ENCODE results near the gene FGFR2.
"Not testable (repeated sequence)": the region's sequence is repeated elsewhere in the genome, so short reads cannot be mapped to it uniquely, and the experiment has no call there.

FGFR2 gene

DNA sequence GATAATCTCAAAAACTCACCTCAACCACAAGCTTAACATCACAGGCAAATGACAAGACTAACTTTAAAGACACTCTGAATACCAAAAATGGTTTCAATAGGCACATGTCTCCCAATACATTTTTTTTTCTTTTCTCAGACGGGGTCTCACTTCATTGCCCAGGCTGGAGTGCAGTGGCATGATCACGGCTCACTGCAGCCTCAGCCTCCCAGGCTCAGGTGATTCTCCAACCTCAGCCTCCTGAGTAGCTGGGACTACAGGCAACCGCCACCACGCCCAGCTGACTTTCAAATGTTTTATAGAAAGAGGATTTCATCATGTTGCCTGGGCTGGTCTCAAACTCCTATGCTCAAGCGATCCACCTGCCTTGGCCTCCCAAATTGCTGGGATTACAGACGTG is 77.7 kb downstream of the FGFR2 start:
- DNase-seq, result not testable (repeated sequence)

DNA sequence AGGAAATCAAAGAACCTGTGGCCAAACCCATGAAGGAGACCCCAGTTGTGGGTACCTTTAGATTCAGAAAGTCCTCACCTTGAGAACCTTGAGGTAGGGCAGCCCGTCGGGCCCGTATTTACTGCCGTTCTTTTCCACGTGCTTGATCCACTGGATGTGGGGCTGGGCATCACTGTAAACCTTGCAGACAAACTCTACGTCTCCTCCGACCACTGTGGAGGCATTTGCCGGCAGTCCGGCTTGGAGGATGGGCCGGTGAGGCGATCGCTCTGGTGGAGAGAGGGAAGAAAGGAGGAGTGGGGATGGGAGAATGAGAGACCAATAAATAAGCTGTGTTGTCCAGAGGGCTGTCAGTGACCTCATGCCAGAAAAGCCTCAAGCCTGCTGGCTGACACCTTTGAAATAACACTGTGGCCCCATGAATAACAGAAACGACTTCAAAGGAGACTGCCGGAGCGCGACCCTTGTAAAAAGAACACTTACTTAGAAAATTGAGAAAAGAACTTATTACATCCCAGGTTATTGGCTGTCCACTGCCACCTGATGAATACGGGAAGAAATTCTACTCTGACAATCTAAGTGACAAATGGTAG is 78.2 kb downstream of the FGFR2 start:
- DNase-seq, result no peak

DNA sequence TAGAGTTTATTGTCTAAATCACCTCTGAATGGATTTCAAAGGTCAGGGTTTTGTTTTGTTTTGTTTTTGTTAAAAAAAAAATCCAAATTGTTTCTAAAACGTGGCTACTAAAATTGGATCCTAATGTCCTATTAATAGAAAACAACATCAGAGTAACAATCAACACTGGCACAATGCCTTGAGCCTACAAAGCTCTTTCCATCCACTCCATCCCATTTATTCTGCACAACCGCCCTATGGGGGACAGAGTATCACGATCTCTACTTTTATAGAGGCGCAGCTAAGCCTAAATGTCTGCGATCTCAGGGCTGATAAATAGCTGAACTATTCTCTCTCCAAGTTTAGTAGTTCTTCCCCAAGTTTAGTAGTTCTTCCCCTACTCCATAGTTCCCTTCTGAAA is 78.8 kb downstream of the FGFR2 start:
- no peak for DNase-seq

DNA sequence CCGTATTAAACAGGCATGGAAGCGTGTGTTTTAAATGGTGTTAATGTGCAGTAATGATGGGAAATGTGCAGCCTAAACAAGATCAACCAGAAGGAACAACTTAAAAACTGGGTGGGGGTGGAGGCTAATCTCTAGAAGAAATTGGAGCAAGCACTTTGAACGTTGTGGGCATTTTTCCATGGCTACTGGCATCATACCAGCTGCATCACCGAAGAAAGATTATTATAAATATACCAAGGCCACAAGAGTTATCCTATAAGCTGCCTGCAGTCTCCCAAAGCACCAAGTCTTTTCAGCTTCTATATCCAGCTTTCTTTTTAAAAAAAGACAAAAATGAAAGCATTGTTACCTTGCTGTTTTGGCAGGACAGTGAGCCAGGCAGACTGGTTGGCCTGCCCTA is 79.9 kb downstream of the FGFR2 start:
- DNase-seq, result no peak

DNA sequence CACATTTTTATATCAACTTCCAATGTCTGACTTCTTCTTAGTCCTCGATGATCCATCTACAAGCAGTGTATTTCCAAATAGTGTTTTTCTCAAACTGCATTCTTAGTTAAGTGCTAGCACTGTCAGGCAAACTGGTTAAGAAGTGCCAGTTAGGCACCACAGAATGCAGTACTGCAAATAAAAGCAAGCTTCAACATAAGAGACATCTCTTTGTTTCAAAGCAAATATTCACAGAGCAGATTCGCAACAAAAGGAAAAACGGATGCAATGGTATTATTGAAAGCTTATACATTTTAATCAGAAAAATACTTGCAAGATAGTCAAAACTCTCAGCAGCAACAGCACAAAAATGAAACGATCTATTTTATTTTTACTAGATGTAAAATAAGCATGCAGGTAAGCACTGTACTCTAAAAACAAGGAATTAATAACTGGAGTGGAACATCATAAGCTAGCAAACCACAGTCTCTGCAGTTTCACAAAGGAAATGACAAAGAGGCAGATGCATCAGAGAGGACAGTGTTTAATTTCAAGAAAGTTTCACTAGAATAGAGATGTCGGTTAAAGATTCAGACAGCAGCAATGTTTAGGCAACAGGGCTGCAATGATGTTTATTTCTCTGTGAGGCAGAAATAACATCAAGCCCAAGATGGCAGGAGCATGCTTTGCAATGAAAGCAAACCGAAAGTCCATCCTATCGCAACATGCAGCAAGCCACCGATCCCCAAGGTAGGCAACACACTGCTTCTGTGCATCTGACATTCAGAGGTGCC is 82.0 kb downstream of the FGFR2 start:
- DNase-seq, result no peak

DNA sequence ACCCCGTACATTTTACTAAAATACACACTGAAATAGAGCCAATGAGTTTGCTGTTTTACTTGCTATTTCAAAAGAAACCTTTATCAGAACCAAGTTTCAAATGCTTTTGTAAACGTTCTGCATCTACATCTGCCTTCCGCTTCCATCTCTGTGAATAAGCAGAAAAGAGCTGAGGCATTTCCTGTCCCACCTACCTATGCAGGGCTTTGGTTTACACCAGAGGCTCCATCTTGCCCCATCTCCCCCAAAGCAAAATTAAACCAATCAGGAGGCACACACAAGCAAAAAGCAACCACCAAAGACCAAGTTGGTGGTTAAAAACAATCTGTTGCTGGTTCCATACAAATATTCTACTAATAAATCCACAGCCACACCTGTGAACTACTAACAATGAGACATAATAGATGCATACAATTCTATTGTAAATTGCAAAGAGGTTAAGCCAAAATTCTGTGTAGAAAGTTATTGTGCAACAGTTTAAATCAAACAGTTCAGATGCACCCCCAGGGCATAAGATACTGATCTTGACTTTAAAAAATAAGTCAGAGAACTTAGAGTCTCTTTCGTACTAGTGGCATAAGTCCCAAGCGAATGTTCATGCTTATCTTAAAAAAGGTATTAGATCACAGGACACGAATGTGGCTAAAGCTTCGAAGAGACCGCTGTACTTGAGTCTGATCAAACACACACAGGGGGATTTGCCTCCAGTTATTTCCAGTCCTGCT is 83.9 kb downstream of the FGFR2 start:
- DNase-seq, result no peak

DNA sequence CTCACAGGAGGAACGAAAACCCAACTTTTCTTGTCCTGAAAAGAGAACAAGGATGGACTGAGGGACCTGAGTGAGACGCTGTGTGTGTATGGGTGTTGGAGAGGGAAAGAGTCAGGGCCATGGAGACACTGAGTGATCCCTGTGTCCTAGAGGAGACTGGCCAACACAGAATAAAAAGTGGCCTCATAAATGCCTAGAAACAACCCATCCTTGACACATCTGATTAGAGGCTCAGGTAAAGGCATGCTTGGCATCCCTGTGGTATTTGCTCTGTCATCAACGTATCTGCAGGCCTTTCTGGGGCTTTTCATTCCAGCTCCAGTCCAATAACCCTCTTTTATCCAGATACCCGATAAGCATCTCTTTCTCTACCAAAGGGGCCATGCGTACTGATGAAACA is 86.3 kb downstream of the FGFR2 start:
- no peak for DNase-seq

DNA sequence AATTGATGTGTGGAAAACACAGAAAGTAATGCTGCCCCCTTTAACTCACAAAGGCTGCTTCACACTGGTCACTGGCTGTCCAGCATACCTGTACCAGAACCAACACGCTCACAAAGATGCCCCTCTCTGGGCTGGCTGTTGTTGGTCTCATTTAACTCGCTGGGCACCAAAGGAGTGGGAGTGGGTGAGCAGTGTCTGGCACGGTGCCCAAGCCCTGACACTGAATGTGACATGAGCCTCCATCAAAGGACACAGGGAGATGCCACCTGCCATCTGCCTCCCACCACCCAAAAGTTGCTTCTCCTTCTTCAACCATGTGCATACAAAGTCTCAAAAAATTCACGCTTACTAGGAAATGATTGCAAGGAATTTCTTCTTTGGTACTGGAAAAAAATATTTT is 86.8 kb downstream of the FGFR2 start:
- no peak for DNase-seq

DNA sequence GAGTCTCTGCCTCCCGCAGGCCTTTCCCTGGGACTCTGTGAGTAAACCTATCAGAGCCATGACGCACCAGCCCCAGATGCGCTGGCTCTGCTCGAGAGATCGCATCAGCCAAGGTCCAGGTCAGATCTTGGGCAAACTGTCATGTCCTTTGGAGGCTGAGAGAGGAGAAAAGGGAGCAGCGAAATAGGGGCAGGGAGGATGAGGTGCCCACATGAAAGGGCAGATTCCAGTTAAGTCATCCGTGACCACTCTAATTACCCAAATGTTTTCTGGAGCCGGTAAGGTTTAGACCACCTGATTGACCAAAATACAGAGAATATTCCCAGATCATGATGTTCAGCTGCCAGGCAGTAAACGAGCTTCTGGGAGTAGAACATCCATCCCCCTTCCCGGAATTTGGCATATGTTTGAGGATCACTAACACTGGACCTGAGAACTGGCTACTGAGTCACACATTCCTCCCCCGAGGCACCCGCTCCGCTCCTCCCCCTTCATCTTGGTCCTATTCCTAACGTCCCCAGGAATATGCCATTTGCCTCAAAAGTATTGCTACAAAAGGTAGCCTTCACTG is 88.0 kb downstream of the FGFR2 start:
- no peak for DNase-seq

DNA sequence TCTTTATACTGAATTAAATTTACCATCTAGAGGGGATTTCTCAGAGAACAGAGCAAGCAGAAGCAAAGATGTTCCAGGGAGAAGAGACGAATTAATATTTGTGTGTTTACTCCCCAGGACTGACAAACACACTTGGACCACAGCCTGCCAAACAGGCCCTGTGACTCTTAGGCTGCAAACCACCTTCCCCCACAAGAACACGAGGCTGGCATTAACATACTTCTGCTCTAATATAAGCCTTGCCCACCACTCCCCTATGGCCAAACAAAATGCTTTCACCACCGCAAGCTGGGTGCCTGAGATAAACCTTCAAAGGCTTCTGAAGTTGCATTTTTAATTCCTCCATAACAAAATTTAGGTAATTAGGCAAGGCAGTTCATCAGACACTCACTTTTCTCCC is 88.4 kb downstream of the FGFR2 start:
- no peak for DNase-seq

DNA sequence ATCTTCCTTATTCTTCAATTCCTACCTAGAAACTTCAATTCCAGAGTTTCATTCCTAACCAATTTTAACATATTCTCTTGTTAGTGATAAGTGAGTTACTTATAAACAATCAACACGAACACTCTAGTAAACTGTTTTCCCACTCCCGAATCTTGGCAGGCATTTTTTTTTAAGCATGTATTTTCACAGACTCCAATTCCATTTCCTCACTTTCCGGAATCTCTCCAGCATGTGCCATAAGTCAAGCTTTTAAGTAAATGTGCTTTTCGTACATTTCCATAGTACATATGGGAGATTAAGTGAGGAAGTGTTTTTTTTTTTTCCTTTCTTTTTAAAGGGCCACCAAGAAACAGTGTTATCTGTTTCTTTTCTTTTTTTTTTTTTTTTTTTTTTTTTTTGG is 89.1 kb downstream of the FGFR2 start:
- DNase-seq, result no peak

DNA sequence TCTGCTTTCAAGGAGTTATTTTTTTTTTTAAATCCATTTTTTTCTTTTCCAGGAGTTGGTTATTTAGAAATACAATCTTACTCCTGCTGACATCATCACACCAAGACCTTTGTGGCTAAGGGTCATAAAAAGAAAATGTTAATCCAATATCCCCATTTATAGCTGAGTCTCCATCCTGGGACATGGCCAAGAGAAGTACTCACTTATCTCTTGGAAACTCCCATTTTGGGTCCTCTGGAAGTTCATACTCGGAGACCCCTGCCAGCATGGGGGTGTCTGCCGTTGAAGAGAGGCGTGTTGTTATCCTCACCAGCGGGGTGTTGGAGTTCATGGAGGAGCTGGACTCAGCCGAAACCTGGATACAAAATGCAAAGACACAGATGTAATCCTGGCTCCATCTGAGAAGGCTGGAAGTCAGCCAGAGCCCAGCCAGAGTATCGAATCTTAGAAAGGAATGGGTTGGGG is 94.6 kb downstream of the FGFR2 start:
- no peak for DNase-seq

DNA sequence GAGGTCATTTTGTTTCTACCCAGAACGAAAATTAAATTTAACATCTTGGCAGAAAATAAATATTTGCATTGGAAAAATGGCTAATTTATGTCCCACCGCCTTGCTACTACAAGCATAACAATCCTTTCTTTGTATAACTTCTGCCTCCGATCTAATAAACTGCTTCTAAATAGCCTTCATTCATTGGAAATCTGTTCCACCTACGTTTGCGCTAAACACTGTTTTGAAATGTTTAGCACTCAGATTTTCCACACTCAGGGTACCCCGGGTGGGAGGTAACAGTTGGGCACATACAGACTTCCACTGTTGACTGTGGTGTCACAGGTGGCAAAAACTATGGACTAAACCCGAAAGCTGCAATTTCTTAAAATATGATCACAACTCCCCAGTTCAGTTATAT is 96.4 kb downstream of the FGFR2 start:
- DNase-seq, result no peak

DNA sequence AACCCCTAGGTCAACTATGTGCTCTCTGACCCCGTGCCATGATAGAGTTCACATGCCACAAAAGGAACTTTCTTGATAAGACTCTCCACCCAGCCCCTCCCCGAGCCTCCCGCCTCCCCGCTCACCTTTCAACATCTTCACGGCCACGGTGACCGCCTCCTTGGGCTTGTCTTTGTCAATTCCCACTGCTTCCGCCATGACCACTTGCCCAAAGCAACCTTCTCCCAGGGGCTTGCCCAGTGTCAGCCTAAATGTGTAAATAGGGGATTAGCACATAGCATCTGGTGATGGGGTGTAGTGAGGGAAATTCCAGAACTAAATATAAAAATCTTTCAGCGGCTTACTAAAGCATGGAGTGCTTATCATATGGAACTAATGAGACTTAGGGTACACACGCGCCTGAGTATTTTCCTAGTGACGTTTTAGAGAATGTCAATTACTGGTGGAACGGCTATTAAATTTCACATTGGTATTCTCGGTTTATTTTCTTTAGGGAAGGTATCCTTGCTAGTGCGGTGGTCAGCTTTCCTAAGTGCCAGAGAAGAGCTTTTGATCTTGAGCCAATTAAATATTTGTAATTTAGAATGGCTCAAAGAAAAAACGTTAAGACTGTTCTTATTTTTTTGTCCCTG is 97.4 kb downstream of the FGFR2 start:
- DNase-seq, result no peak

DNA sequence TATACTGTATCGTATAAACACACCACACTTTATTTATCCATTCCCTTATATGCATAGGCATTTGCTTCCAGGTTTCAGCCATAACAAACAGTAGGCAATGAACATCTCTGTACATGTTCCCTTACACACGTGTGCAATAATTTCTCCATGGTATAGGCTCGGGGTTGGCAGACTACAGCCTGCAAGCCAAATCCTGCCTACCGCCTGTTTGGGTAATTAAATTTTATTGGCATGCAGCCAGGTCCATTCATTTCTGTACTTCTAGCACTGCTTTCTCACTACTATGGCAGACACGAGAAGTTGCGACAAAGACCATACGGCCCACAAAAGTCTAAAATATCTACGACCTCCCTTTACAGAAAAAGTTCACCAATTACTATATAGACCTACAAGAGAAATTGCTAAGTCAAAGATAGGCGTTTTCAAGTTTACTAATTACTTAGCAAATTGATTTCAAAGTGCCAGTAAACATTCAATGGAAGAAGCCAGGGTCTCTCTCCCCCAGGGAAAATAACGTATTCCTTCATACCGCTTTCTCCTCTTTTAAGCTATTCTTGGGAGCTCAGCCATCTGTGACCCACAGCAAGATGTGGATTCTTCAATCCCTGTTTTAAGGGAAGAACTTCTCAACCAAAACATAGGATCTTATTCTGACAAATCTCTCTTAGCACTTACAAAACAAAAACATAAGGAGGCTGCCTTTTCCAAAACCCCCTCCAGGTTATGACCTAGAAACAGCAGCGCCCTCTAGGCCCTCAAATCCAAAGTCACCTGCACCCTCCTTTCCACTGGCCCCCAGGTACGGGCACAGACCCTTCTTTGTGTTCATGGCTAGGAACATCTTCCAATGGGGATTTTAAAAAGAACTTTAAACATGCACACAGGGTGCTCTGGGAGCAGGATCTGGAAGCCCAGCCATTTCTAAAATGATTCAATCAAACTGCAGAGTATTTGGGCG is 100.5 kb downstream of the FGFR2 start:
- DNase-seq, result no peak

DNA sequence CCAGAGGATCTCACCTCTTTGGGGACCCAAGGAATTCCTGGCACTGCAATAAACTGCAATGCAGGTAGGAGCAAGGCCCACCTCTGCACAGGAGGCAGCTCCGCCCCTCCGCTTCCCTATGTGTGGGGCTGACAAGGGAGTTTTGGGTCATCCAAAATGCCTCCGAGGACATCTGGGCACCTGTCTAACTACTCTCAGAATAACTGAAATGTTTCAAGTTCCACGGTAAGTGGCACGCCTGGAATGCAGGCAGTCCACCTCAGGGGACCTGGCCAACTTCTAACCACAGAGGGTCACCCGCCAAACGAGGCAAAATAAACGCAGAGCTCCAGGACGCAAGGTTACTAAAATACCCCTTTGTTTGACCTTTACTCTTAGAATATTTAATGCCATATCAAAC is 102.5 kb downstream of the FGFR2 start:
- no peak for DNase-seq

DNA sequence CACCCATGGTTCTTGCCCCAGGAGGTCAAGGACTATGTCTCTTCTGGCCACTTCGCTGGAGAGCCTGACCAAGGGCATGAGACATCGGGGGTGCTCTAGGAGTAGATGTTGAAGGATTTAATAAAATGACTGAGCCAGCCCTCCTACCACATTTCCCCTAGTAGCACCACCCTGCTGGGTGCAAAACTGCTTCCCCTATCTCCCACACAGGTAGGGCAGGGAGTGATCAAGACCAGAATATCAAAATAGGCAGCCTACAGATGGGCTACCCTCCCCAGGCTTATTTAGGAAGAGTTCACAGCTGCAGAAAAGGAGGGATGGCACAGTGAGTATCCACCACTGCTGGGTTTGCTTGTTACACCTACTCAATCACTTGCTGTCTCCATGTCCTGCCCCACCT is 103.9 kb downstream of the FGFR2 start:
- no peak for DNase-seq

DNA sequence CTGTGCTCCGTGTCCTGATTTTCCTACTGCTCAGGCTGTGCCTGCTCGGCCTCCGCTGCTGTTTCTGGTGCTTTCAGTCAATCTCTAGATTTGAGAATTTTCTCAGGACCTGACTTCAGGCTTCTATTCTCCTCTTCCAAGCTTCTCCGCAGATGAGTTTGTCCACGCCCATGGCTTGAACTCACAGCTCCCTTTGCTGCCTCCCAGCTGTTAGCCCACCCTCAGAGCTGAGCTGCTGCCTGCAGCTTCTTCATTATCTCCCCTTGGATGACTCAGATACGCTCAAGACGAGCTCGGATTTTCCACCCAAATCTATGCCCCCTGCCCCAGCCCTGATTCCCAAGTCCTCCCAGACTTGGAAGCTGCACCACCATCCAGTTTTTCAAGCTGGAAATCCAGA is 104.7 kb downstream of the FGFR2 start:
- no peak for DNase-seq

DNA sequence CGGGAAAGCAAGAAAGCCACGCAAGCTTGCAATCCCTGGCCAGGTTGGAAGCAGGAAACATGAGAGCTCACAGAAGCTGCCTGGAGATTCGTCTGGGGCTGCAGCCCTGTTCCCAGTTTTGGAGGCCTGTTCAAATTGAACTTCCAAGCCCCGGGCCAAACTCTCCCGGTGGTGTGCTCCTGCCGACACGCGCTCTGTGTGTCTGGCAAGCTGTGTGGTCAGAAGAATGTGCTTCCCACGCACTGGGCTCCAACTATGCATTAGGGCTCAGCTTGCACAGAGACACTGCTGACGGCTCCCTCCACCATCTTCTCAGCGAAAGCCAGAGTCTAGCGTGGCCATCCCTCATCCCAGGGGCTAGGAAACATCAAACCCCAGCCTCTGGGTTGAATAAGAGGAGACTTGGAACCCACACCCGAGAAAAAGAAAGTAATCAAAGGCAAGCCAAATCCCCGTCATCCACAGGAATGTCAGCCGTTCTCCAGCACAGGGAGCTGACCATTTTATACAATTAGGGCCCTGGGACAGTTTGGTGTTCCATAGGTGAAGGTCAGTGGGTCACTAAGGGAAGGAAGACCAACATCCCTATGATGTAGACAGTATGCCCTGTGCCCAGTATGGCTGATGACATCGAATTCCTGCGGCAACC is 107.2 kb downstream of the FGFR2 start:
- DNase-seq, result no peak

DNA sequence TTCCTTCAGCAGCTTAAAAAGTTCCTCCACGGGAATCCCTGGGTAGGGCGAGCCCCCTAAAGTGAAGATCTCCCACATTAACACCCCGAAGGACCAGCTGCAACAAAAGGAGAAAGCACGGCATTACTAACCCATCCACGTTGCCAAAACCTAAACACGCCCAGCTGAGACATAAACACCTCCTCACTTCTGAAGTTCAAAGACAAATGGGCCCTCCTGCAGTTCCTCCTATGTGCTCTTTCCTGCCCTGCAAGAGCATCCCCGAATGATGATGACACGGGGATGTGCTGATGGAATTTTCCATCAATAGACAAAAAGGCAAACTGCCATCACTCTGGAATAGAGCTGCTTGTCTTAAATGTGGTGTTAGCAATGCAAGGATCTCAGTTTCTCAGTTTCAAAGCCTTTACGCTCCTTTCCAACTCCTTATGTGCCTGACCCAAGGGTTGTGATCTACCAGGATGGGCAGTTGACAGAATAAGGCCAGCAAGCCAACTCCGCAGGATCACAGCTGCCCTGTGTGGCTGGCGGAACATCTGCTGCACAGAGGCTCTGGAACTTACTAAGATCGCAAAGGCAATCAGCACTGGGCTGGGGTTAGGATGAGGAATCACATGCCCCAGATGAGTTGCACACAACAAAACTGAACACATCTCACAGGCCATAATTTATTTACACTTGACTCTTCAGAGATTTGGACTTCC is 112.7 kb downstream of the FGFR2 start:
- no peak for DNase-seq

DNA sequence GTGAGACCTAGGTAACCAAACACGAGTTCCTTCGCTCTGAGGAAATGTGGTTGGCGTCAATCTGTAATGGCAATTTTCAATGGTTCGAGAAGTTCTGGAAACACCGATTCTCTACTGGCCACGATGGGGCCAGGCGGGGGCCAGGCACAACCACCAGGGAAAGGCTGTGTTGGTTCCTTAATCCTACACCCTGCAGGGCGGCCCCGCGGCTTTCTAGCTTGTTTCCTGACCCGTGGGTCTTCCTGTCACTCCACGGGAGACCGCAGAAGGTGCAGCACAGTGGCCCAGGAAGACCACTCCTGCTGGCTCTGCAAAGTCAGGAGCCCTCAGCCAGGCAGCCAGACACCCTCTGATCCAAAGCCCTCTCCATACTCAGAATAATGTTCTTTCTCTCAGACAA is 113.4 kb downstream of the FGFR2 start:
- no peak for DNase-seq
